Measurements from ENCODE around the gene CSRNP3.

- TF ChIP-seq HDGF (IDR thresholded peaks at IDR 0.05; ENCODE audit: borderline replicate concordance): no peak
- no peak for TF ChIP-seq NFRKB (IDR thresholded peaks at IDR 0.05)
- TF ChIP-seq SUZ12 (IDR thresholded peaks at IDR 0.05): no peak
- TF ChIP-seq FOXK2 (IDR thresholded peaks at IDR 0.05): no peak
- no peak for TF ChIP-seq TARDBP (IDR thresholded peaks at IDR 0.05)
- no peak for TF ChIP-seq SP1 (IDR thresholded peaks at IDR 0.05)
- no peak for TF ChIP-seq L3MBTL2 (conservative IDR thresholded peaks at IDR 0.05)
- TF ChIP-seq PKNOX1 (IDR thresholded peaks at IDR 0.05): no peak
- TF ChIP-seq FOXM1 (IDR thresholded peaks at IDR 0.05; ENCODE audit: borderline replicate concordance): no peak
- TF ChIP-seq FOXA1 (IDR thresholded peaks at IDR 0.05): no peak
- TF ChIP-seq BHLHE40 (IDR thresholded peaks at IDR 0.05; ENCODE audit: borderline replicate concordance): no peak
- TF ChIP-seq ELF4 (IDR thresholded peaks at IDR 0.05): no peak
- TF ChIP-seq LEF1 (IDR thresholded peaks at IDR 0.05; ENCODE audit: borderline replicate concordance): no peak
- TF ChIP-seq ZNF384 (IDR thresholded peaks at IDR 0.05): no peak
Measured at GRCh38 chr2:165699946-165700345, 230.4 kb downstream of the CSRNP3 start.

Measured in HEK293T (cell line).